OCI-LY3 (cell line): ENCODE measurements around the gene DAP3.
"Not testable (repeated sequence)": the region's sequence is repeated elsewhere in the genome, so short reads cannot be mapped to it uniquely, and the experiment has no call there.

ENCODE experiments used
- H2AFZ ChIP-seq: fragments of 200-600, 300-600 bp; shearing (Covaris generic); 2 replicates; pipeline ENCODE4 v1.6.0; 2014; ENCODE audit warnings: antibody characterized with exemption, low read depth, low read length
- H3K27ac ChIP-seq: fragments of 200-600, 300-600 bp; sonication (generic); 2 replicates; pipeline ENCODE4 v1.5.1; 2014; ENCODE audit warnings: mild to moderate bottlenecking, low read length, moderate library complexity, mixed read lengths
- H3K27me3 ChIP-seq: fragments of 200-600, 300-600 bp; sonication (generic); 2 replicates; pipeline ENCODE4 v1.6.1; 2014; ENCODE audit warnings: low read depth, low read length, mixed read lengths
- H3K36me3 ChIP-seq: fragments of 200-600, 300-600 bp; sonication (generic); replicated peaks from 2 replicates; pipeline ENCODE3; 2014; ENCODE audit warnings: low read depth, low read length, mixed read lengths
- H3K4me1 ChIP-seq: fragments of 300-600, 200-600 bp; sonication (generic); 2 replicates; pipeline ENCODE4 v1.6.1; 2014; ENCODE audit warnings: low read length, mixed read lengths
- H3K4me2 ChIP-seq: fragments of 200-600, 300-600 bp; sonication (generic); 2 replicates; pipeline ENCODE4 v1.6.1; 2014; ENCODE audit warnings: low read length, mixed read lengths
- H3K4me3 ChIP-seq: fragments of 300-600, 200-600 bp; sonication (generic); 2 replicates; pipeline ENCODE4 v1.5.1; 2014; ENCODE audit warnings: antibody characterized with exemption, mild to moderate bottlenecking, low read length, moderate library complexity
- H3K79me2 ChIP-seq: fragments of 300-600, 200-600 bp; shearing (Covaris generic); 2 replicates; pipeline ENCODE4 v1.6.1; 2014; ENCODE audit warnings: mild to moderate bottlenecking, low read length, mixed read lengths
- H3K9ac ChIP-seq: fragments of 300-600, 200-600 bp; shearing (Covaris generic); 2 replicates; pipeline ENCODE4 v1.6.0; 2014; ENCODE audit warnings: mild to moderate bottlenecking, low read length, moderate library complexity
- H3K9me3 ChIP-seq: fragments of 200-600, 300-600 bp; shearing (Covaris generic); 2 replicates; pipeline ENCODE4 v1.6.1; 2014; ENCODE audit warnings: low read length, mixed read lengths; ENCODE audit not compliant: insufficient read depth
- H4K20me1 ChIP-seq: fragments of 200-600, 300-600 bp; sonication (generic); 2 replicates; pipeline ENCODE4 v1.6.1; 2016; ENCODE audit warnings: low read length, mixed read lengths; ENCODE audit not compliant: insufficient read depth
- CTCF ChIP-seq: fragments of 200-600, 300-600 bp; sonication (generic); IDR thresholded peaks from 2 replicates; pipeline ENCODE4 v1.5.1; 2014; ENCODE audit warnings: antibody characterized with exemption, low read length, low read depth
- EZH2phosphoT487 ChIP-seq: fragments of 200-600 bp; shearing (Covaris generic); IDR thresholded peaks from 2 replicates; pipeline ENCODE4 v1.6.1; 2018; ENCODE audit warnings: antibody characterized with exemption, mixed run types, low read depth

Gene DAP3

DNA sequence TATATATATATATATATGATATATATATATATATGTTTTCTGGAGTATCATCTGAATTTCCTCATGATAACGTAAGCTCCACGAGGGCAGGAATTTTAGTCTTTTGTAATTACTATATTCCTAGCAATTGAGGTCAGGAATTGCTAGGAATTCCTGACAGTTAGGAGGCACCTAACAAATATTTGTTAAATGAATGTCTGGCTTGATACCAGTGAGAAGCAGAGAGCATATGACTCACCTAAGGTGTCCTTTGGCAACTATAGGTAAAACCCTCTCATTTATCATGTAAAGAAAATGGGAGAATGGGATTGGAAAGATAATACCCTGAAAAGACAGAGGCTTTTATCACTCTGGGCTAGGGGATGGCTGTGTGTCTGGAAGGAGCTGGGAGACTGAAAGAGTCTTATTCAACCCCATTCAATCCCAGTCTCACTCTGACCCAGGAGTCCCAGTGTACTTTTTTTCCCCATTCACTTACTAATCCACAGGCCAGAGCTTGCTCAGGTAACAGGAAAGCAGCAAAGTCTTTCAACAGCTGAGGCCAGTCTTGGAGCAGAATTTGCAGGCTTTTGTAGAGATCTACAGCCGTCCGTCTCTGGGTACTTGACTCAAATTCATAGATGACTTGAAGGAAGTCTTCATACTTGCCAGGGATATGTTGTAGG is 71.2 kb downstream of the DAP3 start:
- H2AFZ ChIP-seq = no peak overlapping the region
- no peak overlapping the region for H3K9ac ChIP-seq
- TF ChIP-seq EZH2phosphoT487 = no peak
- TF ChIP-seq CTCF = no peak
- H3K4me2 ChIP-seq = no peak overlapping the region
- no peaks in the 10 kb centered on the region for H3K9me3 ChIP-seq
- H3K27me3 ChIP-seq = no peaks in the 10 kb centered on the region
- H3K4me3 ChIP-seq = no peak overlapping the region
- H3K4me1 ChIP-seq = no peaks in the 10 kb centered on the region
- H3K36me3 ChIP-seq = peaks cover 31% of the 10 kb centered on the region
- no peaks in the 10 kb centered on the region for H4K20me1 ChIP-seq
- no peak overlapping the region for H3K27ac ChIP-seq
- H3K79me2 ChIP-seq = no peaks in the 10 kb centered on the region

DNA sequence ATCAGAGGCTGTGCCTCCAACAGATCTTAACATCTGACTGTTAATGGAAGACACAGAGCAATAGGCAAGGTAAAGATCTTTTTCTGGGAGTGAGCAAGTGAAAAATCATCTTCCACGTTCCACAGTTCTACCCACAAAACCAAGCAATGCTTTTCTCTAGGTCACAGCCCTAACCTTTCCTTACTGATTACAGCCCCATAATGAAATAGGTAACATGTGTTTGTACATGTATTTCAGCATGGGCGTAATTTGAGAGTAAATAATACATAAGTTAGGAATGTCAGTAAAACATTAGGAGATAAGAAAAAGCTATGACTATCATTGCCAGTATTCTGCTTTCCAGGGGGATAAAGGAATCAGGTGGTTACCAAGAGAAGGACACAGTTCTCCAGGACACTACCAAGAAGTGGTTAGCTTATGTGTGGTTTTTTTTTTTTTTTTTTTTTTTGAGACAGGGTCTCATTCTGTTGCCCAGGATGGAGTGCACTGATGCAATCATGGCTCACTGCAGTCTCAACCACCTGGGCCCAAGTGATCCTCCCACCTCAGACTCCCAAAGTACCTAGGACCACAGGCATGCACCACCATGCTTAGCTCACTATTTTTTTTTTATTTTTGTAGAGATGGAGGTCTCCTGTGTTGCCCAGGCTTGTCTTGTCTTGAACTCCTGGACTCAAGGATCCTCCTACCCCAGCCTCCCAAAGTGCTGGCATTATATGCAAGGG is 72.0 kb downstream of the DAP3 start:
- H3K27me3 ChIP-seq = no peaks in the 10 kb centered on the region
- no peaks in the 10 kb centered on the region for H3K4me1 ChIP-seq
- TF ChIP-seq EZH2phosphoT487 (no peak), CTCF (no peak)
- no peak overlapping the region for H2AFZ ChIP-seq
- H3K4me2 ChIP-seq = no peak overlapping the region
- H3K27ac ChIP-seq = no peak overlapping the region
- no peak overlapping the region for H3K9ac ChIP-seq
- H3K36me3 ChIP-seq = peaks cover 29% of the 10 kb centered on the region
- no peak overlapping the region for H3K4me3 ChIP-seq
- no peaks in the 10 kb centered on the region for H3K9me3 ChIP-seq
- H4K20me1 ChIP-seq = no peaks in the 10 kb centered on the region
- H3K79me2 ChIP-seq = no peaks in the 10 kb centered on the region

GRCh38 chr1:155761736-155762405 is 73.0 kb downstream of the DAP3 start:
- Histone ChIP-seq H3K79me2 (no peaks in the 10 kb centered on the region), H3K9me3 (no peaks in the 10 kb centered on the region), H3K4me1 (no peaks in the 10 kb centered on the region), H3K27me3 (no peaks in the 10 kb centered on the region), H3K9ac (no peak overlapping the region), H3K27ac (no peak overlapping the region), H3K4me3 (no peak overlapping the region), H4K20me1 (no peaks in the 10 kb centered on the region), H3K36me3 (peaks cover 25% of the 10 kb centered on the region), H3K4me2 (no peak overlapping the region), H2AFZ (no peak overlapping the region)
- TF ChIP-seq EZH2phosphoT487 (no peak), CTCF (no peak)

DNA sequence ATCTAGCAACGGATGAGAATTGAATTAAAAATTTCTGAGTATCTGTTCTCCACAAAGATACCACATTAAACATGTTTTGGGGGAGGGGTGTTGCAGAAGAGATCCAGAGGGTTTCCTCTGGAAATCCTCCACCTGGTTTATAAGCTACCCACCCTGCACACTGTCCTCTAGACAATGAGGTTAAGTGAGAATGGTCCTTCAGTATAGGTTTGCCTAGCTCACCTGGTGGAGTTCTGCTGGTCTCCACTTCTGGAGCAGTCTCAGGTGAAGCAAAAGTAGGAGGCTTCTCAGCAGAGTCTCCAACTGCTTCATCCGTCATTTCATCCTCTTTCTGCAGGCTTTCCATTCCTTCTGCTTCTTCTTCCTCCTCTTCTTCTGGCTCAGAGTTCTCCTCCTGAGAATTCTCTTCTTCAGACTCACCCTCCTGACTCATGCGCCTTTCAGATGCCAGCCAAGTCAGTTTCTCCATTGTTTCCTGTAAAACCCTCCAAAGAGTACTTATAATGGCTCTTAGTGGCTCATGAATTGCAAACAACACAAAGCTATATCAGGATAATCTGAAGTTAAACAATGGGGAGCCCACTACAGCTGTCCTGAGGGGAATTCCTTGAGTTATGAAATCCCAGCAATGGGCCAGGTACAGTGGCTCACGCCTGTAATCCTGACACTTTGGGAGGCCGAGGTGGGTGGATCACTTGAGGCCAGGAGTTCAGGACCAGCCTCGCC is 74.4 kb downstream of the DAP3 start:
- H3K36me3 ChIP-seq = peaks cover 22% of the 10 kb centered on the region
- not testable (repeated sequence) for H3K9me3 ChIP-seq, H3K4me1 ChIP-seq, H2AFZ ChIP-seq, H3K4me3 ChIP-seq, H4K20me1 ChIP-seq, H3K27ac ChIP-seq, H3K4me2 ChIP-seq, H3K9ac ChIP-seq, H3K79me2 ChIP-seq, H3K27me3 ChIP-seq

DNA sequence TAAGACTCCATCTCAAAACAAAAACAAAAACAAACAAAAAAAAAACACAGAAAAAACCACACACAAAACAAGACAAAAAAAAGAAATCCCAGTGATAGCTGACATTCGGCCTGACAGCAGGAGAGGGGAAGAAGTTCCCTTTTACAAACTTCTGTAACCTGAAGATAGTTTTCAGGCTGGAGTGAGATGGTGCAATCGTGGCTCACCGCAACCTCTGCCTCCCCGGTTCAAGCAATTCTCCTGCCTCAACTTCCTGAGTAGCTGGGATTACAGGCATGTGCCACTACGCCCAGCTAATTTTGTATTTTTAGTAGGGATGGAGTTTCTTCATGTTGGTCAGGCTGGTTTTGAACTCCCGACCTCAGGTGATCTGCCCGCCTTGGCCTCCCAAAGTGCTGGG is 75.1 kb downstream of the DAP3 start:
- not testable (repeated sequence) for H3K4me3 ChIP-seq, H3K79me2 ChIP-seq, H2AFZ ChIP-seq, H3K9ac ChIP-seq, H3K27me3 ChIP-seq, H3K4me1 ChIP-seq, H3K9me3 ChIP-seq, H3K4me2 ChIP-seq, H3K27ac ChIP-seq, H4K20me1 ChIP-seq
- peaks cover 24% of the 10 kb centered on the region for H3K36me3 ChIP-seq

DNA sequence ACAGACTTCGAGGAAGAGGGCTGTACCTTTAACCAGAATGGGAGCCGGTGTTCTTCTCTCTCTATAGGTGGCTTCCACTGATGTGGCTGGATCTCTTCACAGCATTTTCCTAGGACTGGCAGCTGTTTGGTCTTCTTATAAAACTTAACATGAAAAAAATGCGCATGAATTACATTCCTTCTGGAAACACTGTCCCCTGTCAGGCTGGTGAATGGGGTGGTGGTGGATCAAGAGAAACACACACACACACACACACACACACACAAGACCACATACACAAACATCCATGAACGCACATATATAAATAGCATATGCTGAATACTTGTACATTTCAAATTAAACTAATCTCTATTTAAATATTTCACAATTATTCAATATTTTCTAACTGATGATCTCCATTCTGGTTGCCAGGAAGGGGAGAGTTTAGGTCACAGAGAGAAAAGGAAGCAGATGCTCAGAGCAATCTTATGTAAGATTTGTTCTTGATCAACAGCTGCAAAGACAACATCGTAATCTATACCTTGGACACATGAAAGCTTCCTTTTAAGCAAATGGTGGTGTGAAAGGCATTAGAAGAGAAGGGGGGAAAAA is 78.6 kb downstream of the DAP3 start:
- H3K79me2 ChIP-seq, H3K4me3 ChIP-seq, H3K9ac ChIP-seq, H2AFZ ChIP-seq, H3K27me3 ChIP-seq, H3K4me2 ChIP-seq, H3K27ac ChIP-seq, H3K4me1 ChIP-seq, H4K20me1 ChIP-seq, H3K9me3 ChIP-seq: not testable (repeated sequence)
- peaks cover 30% of the 10 kb centered on the region for H3K36me3 ChIP-seq
